NCI-H345 treated with DMSO at 0.1 percent for 48 hours (cell line): Measurements from ENCODE around the gene CNOT11.
"Not testable (repeated sequence)": the region's sequence is repeated elsewhere in the genome, so short reads cannot be mapped to it uniquely, and the experiment has no call there.

Experiments
- DNase-seq: peaks from one replicate; lab custom pipeline; 2025; ENCODE audit not compliant: unreplicated experiment; lab: John Stamatoyannopoulos, UW

CNOT11 gene

DNA sequence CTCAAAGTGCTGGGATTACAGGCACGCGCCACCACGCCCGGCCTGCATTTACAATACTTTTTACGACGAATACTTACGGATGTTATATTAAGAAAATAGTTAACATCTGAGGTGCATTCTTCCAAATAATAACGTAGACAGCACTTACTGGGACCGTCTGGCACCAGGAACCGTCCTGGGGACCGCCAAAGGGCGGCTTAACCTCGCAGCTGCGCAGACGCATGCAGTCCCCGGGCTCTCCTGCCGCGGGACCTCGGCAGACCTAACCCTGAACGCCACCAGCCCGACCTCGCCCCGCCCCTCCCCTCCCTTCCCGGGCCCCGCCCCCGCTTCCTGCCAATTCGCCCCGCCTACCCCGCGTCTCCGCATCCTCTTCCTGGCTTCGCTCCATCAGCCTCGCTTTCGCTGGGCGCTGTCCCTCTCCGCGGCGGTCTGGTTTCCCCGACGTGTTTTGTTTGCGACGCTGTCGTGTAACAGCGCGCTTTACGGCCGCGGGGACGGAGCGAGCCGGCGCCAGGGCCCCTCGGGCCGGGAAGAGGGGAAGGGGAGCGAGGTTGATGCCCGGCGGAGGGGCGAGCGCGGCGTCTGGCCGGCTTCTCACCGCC lies at the start of gene CNOT11:
Gene CNOT11, plus strand, starts transcription at position 479 of the 605 bp plus-strand sequence. Its CDS starts 79 bp downstream, at position 558.
- peak; percentile 88 for DNase-seq

DNA sequence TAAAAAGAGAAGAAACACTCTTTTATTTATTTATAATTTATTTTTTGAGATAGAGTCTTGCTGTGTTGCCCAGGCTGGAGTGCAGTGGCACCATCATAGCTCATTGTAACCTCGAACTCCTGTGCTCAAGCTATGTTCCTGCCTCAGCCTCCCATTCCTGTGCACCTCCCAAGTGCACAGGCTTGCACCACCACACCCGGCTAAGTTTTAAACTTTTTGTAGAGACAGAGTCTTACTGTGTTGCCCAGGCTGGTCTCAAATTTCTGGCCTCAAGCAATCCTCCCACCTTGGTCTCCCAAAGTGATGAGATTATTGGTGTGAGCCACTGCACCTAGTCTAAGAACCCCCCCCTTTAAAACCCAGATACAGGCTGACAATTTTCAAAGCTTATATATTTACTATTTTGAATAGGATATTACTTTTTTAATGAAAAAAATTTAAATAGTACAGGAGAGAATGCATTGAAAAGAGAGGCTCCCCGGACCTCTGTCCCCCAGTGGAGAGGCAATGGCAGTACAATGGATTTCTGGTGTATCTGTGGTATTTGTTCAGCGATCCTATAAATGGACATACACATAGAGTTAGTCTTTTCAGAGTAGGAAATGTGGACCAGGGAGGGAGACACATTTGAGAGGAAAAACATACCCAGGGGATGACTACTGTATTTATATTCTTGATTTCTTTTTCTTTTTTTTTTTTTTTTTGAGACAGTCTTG lies 48.1 kb upstream of the CNOT11 start:
- no peak for DNase-seq

DNA sequence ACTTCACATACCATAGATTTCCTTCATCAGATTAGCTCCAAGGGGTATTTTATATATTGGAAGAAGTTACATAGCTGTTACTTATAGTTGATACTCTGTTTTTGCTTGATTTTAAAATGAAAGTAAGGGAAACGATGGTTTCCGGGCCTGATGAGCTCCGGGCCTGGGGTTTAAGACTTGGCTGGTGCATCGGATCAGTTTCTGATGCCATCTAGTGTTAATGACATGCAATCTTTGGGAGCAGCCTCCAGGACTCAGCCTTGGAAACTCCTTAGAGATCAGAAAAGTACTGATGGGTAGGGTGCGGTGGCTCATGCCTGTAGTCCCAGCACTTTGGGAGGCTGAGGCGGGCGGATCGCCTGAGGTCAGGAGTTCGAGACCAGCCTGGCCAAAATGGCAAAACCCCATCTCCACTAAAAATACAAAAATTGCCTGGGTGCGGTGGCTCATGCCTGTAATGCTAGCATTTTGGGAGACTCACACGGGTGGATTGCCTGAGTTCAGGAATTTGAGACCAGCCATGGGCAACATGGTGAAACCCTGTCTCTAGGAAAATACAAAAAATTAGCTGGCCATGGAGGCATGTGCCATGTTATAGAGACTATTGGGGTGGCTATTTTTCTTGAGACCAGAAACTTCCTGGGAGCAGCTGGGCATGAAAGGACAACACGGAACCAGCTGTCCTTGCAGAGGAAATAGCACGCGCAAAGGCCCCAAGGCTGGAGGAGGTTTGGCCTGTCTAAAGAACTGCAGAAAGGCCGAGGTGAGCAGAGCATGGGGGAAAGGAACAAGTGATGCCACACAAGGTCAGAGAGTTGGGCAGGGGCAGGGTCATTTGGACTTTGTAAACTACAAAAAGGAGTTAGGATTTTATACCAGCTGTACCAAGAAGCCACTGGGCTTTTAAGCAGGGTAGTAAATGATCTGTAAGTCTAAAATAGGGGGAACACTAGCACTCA lies 46.9 kb upstream of the CNOT11 start:
- peak; percentile 59 for DNase-seq

DNA sequence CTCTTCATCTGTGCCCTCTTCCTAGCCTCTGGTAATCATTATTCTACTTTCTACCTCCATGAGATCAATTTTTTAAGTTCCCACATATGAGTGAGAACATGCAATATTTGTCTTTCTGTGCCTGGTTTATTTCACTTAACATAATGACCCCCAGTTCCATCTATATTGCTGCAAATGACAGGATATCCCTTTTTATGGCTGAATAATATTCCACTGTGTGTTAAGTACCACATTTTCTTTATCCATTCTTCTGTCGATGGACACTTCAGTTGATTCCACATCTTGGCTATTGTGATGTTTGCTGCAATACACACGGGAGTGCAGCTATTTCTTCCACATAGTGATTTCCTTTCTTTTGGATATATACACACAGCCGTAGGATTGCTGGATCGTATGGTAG lies 43.9 kb upstream of the CNOT11 start:
- DNase-seq = no peak

DNA sequence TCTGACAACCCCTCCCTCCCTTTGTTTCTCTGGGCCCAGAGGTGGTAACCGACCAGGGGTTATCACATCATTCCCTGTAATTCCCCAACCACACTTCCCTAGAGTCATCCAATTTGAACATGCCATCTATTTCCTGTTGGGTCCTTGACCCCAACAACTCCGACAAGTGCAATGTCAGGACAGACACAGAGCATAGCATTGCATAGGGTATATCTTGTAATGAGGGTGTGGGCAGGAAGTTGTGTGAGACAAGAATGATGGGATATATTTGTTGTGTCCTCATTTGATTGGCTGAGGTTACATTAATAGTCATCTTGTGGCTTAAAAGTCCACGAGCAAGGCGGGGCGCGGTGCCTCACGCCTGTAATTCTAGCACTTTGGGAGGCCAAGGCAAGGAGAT lies 33.4 kb upstream of the CNOT11 start:
- DNase-seq = no peak

DNA sequence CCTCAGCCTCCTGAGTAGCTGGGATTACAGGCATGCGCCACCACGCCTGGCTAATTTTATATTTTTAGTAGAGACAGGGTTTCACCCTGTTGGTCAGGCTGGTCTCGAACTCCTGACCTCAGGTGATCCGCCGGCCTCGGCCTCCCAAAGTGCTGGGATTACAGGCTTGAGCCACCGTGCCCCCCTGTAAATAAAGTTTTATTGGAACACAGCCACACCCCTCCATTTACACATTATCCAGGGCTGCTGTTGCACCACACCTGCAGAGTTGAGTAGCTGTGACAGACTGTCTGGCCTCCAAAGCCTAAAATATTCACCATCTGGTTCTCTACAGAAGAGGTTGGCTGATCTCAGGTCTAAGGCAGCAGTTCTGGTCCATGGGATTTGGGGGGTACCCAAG lies 32.6 kb upstream of the CNOT11 start:
- not testable (repeated sequence) for DNase-seq

DNA sequence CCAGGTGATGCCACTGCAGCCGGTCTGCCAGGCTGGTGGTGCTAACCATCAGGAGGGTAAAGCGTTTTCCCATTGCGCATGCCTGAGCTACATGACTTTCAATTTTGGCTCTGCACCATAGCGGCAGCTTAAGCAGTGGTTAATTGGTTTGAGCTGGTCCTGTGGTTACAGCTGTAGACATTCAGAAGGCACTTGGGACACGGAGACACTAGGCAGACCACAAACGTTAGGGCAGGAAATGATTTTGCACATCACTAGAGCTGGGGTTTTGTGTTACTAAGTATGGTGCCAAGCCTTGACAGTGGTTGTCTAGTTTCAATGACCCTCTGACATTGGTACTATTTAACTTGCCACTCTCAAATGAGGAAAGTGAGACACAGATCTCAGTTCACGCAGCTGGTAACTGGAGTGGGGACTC lies 28.9 kb upstream of the CNOT11 start:
- DNase-seq = no peak

DNA sequence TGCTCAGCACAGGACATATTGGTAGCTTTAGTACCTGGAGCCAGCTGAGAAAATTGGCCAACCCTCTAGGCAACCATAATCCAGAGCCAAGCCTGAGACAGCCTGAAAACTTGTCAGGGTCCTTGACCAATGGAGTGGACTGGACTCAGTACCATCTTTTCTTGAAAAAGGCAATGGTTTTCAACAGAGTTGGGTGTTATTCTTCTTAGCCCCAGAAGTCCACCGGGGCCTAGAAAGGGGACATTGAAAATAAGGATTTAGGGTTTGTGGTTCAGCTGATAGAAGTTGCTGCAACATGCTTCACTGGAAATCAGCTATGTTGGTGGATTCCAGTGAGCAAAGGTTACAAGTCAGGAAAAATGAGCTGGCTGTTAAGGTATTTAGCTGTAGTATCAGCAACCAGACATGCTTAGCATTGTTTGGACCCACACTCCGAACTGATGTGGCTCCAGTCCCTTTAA lies 22.1 kb upstream of the CNOT11 start:
- no peak for DNase-seq

DNA sequence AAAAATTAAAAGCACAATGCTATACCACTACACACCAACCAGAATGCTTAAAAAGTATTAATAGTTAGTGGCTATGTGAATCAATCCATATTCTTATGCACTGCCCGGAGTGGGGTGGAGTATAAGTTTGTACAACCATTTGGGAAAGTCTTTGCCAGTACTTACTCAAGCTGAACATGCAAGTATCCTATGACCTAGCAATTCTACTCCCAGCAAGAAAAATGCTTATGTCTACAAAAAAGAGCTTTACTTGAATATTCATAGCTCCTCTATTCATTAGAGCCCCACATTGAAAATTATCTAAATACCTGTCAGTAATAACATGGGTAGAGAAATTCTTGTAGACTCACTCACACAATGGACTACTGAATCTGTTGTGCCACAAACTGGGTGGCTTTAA lies 21.4 kb upstream of the CNOT11 start:
- DNase-seq = no peak

DNA sequence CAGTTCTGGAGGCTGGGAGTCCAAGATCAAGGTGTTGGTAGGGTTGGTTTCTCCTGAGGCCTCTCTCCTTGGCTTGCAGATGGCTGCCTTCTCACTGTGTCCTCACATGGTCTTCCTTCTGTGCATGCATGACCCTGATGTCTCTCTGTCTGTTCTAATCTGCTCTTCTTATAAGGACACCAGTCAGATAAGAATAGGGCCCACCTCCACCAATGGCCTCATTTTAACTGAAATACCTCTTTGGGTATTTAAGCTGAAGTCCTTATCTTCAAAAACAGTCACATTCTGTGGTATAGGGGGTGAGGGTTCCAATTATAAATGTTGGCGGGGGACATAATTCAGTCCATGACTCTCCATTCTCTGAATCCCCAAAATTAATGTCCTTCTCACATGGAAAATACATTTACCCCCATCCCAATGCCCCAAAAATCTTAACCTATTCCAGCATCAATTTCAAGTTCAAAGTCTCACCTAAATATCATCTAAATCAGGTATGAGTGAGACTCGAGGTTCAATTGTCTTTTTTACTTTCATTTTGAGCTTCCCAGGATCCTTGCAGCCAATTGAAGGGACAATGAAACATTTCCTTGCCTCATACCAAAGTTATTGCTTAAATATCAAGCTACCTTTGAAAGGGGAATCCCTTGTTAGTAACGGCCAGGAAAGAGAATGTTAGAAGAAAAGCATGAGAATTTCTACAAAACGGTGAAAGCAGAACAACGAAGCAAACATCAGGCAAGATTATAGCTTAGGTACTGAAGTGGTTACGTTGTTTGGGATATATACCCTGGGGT lies 20.6 kb upstream of the CNOT11 start:
- DNase-seq = no peak

DNA sequence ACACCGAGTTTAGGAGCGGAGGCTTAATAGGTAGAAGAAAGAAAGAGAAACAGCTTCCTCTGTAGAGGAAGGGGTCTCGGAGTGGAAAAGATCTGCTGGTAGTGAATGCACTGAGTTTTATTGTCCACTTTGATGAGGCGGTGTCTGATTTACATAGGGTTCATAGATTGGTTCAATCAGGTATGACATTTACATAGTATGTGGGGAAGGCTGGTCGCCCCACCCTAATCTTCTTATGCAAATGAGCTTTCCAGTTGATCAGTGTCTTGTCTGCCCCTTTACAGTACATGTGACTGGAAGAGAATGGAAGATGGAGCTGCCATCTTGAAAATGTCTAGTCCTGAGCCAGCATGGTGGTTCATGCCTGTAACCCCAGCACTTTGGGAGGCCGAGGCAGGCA lies 19.9 kb upstream of the CNOT11 start:
- DNase-seq = no peak

DNA sequence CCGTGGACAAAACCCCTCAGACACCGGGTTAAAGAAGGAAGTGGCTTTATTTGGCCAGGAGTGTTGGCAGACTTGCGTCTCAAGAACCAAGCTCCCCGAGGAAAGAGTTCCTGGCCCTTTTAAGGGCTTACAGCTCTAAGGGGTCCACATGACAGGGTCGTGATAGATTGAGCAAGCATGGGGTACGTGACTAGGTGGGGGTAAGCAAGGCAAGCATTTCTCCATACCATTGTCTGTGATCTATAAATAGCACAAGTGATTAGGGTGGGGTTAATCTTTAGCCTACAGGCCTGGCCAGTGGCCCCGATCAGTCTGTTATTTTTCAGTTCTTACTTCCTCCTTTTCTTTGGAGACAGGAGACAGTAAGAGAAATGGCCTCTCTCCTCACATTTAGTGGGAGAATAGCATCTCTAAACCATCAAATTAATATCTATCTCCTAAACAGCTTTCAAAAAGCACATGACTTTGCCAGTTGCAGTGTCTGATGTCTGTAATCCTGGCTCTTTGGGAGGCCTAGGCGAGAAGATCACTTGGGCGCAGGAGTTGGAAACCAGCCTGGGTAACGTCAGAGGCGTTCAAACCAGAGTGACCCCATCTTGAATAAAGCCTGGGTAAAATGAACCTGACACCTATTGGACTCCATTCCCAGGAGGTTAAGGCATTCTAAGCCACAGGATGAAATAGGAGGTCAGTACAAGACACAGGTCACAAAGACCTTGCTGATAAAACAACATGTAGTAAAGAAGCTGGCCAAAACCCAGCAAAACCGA lies 18.3 kb upstream of the CNOT11 start:
- DNase-seq = no peak

DNA sequence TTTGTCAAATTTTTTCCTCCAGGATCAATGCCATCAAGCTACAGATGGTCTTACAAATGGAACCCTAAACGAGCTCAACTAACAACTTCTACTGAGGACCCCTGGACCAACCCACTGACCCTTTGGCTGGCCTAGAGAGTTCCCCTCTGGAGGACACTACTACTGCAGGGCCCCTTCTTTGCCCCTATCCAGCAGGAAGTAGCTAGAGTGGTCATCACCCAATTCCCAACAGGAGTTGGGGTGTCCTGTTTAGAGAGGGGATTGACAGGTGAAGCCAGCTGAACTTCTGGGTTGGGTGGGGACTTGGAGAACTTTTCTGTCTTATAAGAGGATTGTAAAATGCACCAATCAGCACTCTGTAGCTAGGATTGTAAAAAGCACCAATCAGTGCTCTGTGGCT lies 16.7 kb upstream of the CNOT11 start:
- not testable (repeated sequence) for DNase-seq

DNA sequence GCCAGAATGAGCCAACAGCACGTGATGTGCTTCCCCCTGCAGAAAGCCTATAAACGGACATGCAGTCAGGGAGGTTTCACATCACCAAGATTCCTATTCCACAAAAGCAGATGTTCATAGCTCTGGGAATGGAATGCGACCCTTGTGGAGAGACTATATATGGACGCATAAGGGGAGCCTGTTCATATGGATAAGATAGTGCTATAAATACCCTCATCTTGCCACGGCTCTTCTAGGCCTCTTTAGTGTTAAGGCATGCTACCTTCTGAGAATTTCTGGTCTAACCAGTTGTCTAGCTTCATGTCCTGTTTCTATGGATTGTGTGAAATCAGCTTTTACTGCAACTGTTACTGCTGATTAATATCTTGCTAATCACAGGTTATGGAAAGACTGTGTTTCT lies 14.7 kb upstream of the CNOT11 start:
- DNase-seq = not testable (repeated sequence)

DNA sequence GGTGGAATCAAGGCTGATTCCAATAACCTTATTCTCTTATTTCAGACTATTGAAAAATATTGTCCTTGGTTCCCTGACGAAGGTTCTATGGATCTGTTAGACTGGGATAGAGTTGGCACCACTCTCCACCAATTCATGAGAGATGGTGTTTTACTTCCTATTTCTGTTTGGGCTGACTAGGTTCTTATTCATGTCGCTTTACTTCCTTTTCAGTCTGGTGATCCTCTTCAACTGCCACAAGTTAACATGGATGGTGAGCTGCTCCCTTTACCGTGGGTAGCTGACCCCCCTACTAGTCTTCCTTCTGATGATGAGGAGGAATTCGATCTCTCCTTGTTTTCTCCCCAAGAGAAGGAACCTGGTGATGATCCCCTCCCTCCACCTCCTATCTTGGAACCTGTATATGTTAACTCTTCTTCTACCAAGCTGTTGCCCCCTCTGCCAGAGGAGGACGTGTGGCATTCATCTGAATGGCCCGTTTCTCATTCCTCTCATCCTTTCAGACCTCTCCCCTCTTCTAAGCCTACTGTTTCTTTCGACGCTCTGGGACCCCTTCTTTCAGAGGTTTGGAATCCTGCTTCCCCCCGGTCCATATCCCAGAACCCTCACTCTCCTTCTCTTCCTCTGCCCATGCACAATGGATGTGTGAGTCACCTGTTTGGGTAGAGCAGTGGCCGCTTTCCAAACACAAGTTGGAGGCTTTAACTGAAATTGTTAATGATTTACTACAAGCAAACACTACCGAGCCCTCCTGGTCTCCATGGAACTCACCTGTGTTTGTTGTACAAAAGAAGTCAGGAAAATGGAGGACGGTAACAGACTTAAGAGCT lies 13.5 kb upstream of the CNOT11 start:
- DNase-seq = no peak

DNA sequence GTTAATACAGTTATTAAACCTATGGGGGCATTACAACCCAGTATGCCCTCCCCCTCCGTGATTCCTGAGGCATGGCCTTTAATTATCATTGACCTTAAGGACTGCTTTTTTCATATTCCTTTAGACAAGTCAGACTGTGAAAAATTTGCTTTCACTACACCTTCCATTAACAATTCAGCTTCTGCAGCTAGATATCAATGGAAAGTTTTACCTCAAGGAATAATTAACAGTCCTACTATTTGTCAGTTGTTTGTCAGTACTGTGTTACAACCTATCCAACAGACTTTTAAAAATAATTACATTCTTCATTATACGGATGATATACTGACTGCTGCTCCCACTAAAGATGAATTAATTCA lies 12.9 kb upstream of the CNOT11 start:
- DNase-seq = not testable (repeated sequence)

DNA sequence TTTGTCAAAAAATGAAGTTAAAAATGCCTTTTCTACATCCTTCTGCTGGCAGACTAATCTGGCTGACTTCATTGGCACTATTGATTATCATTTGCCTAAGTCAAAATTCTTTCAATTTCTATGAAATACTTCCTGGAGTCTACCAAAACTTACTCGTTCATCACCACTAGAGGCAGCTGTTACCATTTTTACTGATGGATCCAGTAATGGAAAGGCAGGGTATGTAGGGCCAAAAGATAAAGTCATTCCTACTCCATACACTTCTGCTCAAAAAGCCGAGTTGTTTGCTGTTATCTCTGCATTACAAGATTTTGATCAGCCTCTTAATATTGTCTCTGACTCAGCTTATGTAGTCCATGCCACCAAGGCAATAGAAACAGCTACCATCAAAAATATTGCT lies 12.0 kb upstream of the CNOT11 start:
- not testable (repeated sequence) for DNase-seq

DNA sequence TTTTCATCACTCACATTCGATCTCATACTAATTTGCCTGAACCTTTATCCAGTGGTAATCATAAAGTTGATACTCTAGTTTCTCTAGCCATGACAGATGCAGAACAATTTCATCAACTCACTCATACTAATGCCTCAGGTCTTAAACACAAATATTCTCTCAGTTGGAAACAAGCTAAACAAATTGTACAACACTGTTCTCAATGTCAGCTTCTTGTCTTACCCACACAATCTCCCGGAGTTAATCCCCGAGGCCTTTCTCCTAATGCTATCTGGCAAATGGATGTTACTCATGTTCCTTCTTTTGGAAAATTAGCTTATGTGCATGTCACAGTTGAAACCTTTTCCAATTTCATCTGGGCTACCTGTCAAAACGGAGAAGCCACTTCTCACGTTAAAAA lies 11.5 kb upstream of the CNOT11 start:
- no peak for DNase-seq

DNA sequence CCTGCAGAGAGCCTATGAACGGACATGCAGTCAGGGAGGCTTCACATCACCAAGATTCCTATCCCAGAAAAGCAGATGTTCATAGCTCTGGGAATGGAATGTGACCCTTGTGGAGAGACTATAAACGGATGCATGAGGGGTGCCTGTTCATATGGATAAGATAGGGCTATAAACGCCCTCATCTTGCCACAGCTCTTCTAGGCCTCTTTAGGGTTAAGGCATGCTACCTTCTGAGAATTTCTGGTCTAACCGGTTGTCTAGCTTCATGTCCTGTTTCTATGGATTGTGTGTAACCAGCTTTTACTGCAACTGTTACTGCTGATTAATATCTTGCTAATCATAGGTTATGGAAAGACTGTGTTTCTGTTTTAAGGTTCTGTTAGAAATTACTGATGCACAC lies 8.3 kb upstream of the CNOT11 start:
- not testable (repeated sequence) for DNase-seq
